Measurements from ENCODE around the gene RIC1. TPM values are rescaled to one million over a fixed set of nuclear protein-coding genes. Genes with fewer than 3 reads are reported as not detected.

Gene RIC1
- total RNA-seq, 1 experiment from 2014 or later, result 25.5 TPM

DNA sequence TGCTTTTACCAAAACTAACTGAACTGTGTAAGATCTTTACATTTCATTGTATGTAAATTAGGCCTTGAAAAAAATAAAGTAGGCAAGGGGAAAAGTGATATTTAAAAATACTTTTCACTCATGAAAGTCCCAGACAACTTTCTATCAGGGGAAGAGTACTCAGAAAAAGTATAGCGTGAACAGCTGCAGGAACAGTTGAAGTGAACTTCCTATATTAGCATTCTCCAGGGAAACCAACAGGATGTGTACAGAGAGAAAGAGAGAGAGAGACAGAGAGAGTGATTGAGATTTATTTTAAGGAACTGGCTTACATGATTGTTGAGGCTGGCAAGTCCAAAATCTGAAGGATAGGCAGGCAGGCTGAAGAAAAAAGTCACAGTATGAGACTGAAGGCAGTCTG lies 162.0 kb downstream of the RIC1 start:
- BruUV-seq (replicated peaks), result no TSS peak
- intact Hi-C loops (cut with micrococcal nuclease), result no loop called here
- no peak overlapping the region for H3K4me2 ChIP-seq (ENCODE audit: low read length)
- DNase-seq (ENCODE audit: low read depth, low spot score) (no peak), ATAC-seq (no peak)
- peaks cover 16% of the 10 kb centered on the region for H3K79me2 ChIP-seq (ENCODE audit: insufficient read depth, low read length)
- H3K4me3 ChIP-seq (replicated peaks in 1 of 2; ENCODE audit: low read depth in 1 of 2, low read length in 2 of 2), result no peak overlapping the region
- no peak overlapping the region for H2AFZ ChIP-seq (ENCODE audit: low read depth, low read length, poor library complexity, severe bottlenecking)
- TF ChIP-seq ZFX (IDR thresholded peaks at IDR 0.05) (no peak), SIN3A (IDR thresholded peaks at IDR 0.05; ENCODE audit: low read depth) (no peak), EZH2 (IDR thresholded peaks at IDR 0.05) (no peak), ELF1 (IDR thresholded peaks at IDR 0.05; ENCODE audit: borderline replicate concordance, low read depth) (no peak), SRF (IDR thresholded peaks at IDR 0.05; ENCODE audit: low read depth) (no peak), RAD21 (IDR thresholded peaks at IDR 0.05; ENCODE audit: low read depth) (no peak), EGR1 (IDR thresholded peaks at IDR 0.05; ENCODE audit: low read depth) (no peak), TCF7L2 (IDR thresholded peaks at IDR 0.05; ENCODE audit: borderline replicate concordance, extremely low read depth, insufficient read depth, insufficient read length) (no peak), POLR2AphosphoS5 (IDR thresholded peaks at IDR 0.05; ENCODE audit: low read depth, low read length) (no peak), YY1 (IDR thresholded peaks at IDR 0.05; ENCODE audit: extremely low read depth, insufficient replicate concordance, low read depth, low read length) (no peak), FOSL1 (IDR thresholded peaks at IDR 0.05; ENCODE audit: low read depth) (no peak), EZH2phosphoT487 (IDR thresholded peaks at IDR 0.05; ENCODE audit: borderline replicate concordance) (no peak), ZNF274 (IDR thresholded peaks at IDR 0.05; ENCODE audit: low read depth, low read length) (no peak), CBX3 (IDR thresholded peaks at IDR 0.05; ENCODE audit: low read depth) (no peak), CEBPB (IDR thresholded peaks at IDR 0.05; ENCODE audit: low read depth) (no peak)
- TF ChIP-seq, protein P1, sequence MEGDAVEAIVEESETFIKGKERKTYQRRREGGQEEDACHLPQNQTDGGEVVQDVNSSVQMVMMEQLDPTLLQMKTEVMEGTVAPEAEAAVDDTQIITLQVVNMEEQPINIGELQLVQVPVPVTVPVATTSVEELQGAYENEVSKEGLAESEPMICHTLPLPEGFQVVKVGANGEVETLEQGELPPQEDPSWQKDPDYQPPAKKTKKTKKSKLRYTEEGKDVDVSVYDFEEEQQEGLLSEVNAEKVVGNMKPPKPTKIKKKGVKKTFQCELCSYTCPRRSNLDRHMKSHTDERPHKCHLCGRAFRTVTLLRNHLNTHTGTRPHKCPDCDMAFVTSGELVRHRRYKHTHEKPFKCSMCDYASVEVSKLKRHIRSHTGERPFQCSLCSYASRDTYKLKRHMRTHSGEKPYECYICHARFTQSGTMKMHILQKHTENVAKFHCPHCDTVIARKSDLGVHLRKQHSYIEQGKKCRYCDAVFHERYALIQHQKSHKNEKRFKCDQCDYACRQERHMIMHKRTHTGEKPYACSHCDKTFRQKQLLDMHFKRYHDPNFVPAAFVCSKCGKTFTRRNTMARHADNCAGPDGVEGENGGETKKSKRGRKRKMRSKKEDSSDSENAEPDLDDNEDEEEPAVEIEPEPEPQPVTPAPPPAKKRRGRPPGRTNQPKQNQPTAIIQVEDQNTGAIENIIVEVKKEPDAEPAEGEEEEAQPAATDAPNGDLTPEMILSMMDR (IDR thresholded peaks at IDR 0.05 in 2 of 3, conservative IDR thresholded peaks at IDR 0.05 in 1 of 3; ENCODE audit: borderline replicate concordance in 1 of 3, insufficient read depth in 1 of 3, low read depth in 2 of 3, low read length in 2 of 3), result no peak
- TF ChIP-seq, protein P2, sequence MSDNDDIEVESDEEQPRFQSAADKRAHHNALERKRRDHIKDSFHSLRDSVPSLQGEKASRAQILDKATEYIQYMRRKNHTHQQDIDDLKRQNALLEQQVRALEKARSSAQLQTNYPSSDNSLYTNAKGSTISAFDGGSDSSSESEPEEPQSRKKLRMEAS (IDR thresholded peaks at IDR 0.05), result no peak
- TF ChIP-seq, protein P3, sequence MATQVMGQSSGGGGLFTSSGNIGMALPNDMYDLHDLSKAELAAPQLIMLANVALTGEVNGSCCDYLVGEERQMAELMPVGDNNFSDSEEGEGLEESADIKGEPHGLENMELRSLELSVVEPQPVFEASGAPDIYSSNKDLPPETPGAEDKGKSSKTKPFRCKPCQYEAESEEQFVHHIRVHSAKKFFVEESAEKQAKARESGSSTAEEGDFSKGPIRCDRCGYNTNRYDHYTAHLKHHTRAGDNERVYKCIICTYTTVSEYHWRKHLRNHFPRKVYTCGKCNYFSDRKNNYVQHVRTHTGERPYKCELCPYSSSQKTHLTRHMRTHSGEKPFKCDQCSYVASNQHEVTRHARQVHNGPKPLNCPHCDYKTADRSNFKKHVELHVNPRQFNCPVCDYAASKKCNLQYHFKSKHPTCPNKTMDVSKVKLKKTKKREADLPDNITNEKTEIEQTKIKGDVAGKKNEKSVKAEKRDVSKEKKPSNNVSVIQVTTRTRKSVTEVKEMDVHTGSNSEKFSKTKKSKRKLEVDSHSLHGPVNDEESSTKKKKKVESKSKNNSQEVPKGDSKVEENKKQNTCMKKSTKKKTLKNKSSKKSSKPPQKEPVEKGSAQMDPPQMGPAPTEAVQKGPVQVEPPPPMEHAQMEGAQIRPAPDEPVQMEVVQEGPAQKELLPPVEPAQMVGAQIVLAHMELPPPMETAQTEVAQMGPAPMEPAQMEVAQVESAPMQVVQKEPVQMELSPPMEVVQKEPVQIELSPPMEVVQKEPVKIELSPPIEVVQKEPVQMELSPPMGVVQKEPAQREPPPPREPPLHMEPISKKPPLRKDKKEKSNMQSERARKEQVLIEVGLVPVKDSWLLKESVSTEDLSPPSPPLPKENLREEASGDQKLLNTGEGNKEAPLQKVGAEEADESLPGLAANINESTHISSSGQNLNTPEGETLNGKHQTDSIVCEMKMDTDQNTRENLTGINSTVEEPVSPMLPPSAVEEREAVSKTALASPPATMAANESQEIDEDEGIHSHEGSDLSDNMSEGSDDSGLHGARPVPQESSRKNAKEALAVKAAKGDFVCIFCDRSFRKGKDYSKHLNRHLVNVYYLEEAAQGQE (IDR thresholded peaks at IDR 0.05; ENCODE audit: low read depth), result no peak
- TF ChIP-seq, protein P4, sequence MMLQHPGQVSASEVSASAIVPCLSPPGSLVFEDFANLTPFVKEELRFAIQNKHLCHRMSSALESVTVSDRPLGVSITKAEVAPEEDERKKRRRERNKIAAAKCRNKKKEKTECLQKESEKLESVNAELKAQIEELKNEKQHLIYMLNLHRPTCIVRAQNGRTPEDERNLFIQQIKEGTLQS (IDR thresholded peaks at IDR 0.05), result no peak
- TF ChIP-seq, protein P5, sequence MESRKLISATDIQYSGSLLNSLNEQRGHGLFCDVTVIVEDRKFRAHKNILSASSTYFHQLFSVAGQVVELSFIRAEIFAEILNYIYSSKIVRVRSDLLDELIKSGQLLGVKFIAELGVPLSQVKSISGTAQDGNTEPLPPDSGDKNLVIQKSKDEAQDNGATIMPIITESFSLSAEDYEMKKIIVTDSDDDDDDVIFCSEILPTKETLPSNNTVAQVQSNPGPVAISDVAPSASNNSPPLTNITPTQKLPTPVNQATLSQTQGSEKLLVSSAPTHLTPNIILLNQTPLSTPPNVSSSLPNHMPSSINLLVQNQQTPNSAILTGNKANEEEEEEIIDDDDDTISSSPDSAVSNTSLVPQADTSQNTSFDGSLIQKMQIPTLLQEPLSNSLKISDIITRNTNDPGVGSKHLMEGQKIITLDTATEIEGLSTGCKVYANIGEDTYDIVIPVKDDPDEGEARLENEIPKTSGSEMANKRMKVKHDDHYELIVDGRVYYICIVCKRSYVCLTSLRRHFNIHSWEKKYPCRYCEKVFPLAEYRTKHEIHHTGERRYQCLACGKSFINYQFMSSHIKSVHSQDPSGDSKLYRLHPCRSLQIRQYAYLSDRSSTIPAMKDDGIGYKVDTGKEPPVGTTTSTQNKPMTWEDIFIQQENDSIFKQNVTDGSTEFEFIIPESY (IDR thresholded peaks at IDR 0.05; ENCODE audit: extremely low read depth, insufficient replicate concordance, low read length), result no peak
- H3K9me2 ChIP-seq (ENCODE audit: insufficient read depth), result no peaks in the 10 kb centered on the region
- ChIA-PET POLR2A (no interaction called here), RAD21 (ENCODE audit: low non-redundant PET in 1 of 2, low total read pairs in 2 of 2, uncharacterized antibody in 2 of 2, unreplicated experiment in 2 of 2) (no interaction called here), CTCF (no interaction called here)
- peaks cover 6% of the 10 kb centered on the region; the same call in 1 of the 2 replicates for H4K20me1 ChIP-seq (ENCODE audit: insufficient read depth)
- peaks cover 5 to 23% of the 10 kb centered on the region in 2 experiments for H3K36me3 ChIP-seq (ENCODE audit: control insufficient read depth in 1 of 2, insufficient read depth in 2 of 2, low read length in 2 of 2)
- H3K9ac ChIP-seq (ENCODE audit: low read length), result no peak overlapping the region
- no peaks in the 10 kb centered on the region for H3K9me3 ChIP-seq (ENCODE audit: control insufficient read depth in 1 of 2, insufficient read depth in 1 of 2, low read depth in 1 of 2, low read length in 2 of 2)
- no peaks in the 10 kb centered on the region for H3K4me1 ChIP-seq (ENCODE audit: control insufficient read depth in 1 of 2, insufficient read depth in 2 of 2, low read length in 2 of 2)
- no peaks in the 10 kb centered on the region for H3K27me3 ChIP-seq (ENCODE audit: insufficient read depth, low read length)
- H3K27ac ChIP-seq (ENCODE audit: low read depth, low read length), result no peak overlapping the region

Data from HCT116 (cell line).